Endothelial cell of umbilical vein (primary cell): ENCODE results near the gene MAP2K5. TPM values are rescaled to one million over a fixed set of nuclear protein-coding genes. Genes with fewer than 3 reads are reported as not detected.

Source experiments
- BruUV-seq: library from RNA; stranded (reverse); fragments of 400-500 nt; replicated peaks from 2 replicates; lab custom pipeline; 2021; lab: Mats Ljungman, UMichigan
- CTCF ChIA-PET: fragments of 300-600, 350-600 bp; sonication (Branson Sonifier 250); formaldehyde crosslinking; loops from one replicate; lab custom pipeline; 2021; ENCODE audit warnings: antibody characterized with exemption, inconsistent platforms; lab: Charles Lee
- POLR2A ChIA-PET: fragments of 300-600, 350-600 bp; sonication (Branson Sonifier 250); formaldehyde crosslinking; loops from one replicate; lab custom pipeline; 2021; ENCODE audit warnings: antibody characterized with exemption, inconsistent platforms; lab: Charles Lee
- DNase-seq: peaks from one replicate; pipeline ENCODE4 v3.0.0-alpha.2; 2011; ENCODE audit warnings: low read depth, low spot score
- FAIRE-seq: peaks from 2 replicates; lab custom pipeline; 2011; peaks lifted over from hg19 to GRCh38; lab: Jason Lieb, UNC
- H2AFZ ChIP-seq: 2 replicates; pipeline ENCODE4 v1.6.0; 2012; ENCODE audit warnings: low read depth, low read length, control low read depth, inconsistent platforms
- H3K27ac ChIP-seq: 2 replicates; pipeline ENCODE4 v1.5.1; 2011; ENCODE audit warnings: low read depth, mild to moderate bottlenecking, control low read depth, low read length, moderate library complexity; ENCODE audit not compliant: insufficient read depth
- H3K27me3 ChIP-seq, 2 experiments: 2 replicates each; pipeline versions ENCODE4 v1.6.0 to v1.6.1; 2011; ENCODE audit warnings: low read length in 2 of 2, mixed read lengths in 1 of 2; ENCODE audit not compliant: control insufficient read depth in 2 of 2, insufficient read depth in 2 of 2
- H3K36me3 ChIP-seq, 2 experiments: 2 replicates in 1 of 2; 3 replicates in 1 of 2; pipeline ENCODE4 v1.5.1; 2011; ENCODE audit warnings: low read length in 2 of 2, mild to moderate bottlenecking in 1 of 2, moderate library complexity in 1 of 2; ENCODE audit not compliant: control insufficient read depth in 2 of 2, insufficient read depth in 2 of 2; ENCODE audit errors: extremely low read depth in 1 of 2
- H3K4me1 ChIP-seq: 3 replicates; pipeline ENCODE4 v1.5.1; 2011; ENCODE audit warnings: mild to moderate bottlenecking, low read length; ENCODE audit not compliant: control insufficient read depth, insufficient read depth; ENCODE audit errors: extremely low read depth
- H3K4me2 ChIP-seq: 2 replicates; pipeline ENCODE4 v1.6.1; 2011; ENCODE audit warnings: low read length, control low read depth, mixed read lengths; ENCODE audit not compliant: insufficient read depth
- H3K4me3 ChIP-seq, 3 experiments: fragments of 200-600 bp in 1 of 3; sonication (generic), shearing (Covaris generic) in 1 of 3; replicated peaks in 1 of 3; 2 replicates each; pipeline ENCODE4 v1.5.1; 2011 to 2016; ENCODE audit warnings: control low read depth in 3 of 3, low read length in 3 of 3, mild to moderate bottlenecking in 2 of 3, inconsistent platforms in 1 of 3, low read depth in 1 of 3, moderate library complexity in 1 of 3; ENCODE audit not compliant: insufficient read depth in 1 of 3
- H3K79me2 ChIP-seq: 2 replicates; pipeline ENCODE4 v1.6.0; 2012; ENCODE audit warnings: low read length, inconsistent platforms; ENCODE audit not compliant: control insufficient read depth, insufficient read depth
- H3K9ac ChIP-seq: replicated peaks from 2 replicates; pipeline ENCODE3; 2011; ENCODE audit warnings: low read length, control low read depth; ENCODE audit not compliant: insufficient read depth; ENCODE audit errors: extremely low read depth
- H3K9me1 ChIP-seq: replicated peaks from 3 replicates; pipeline ENCODE4 v1.6.0; 2011; ENCODE audit warnings: mild to moderate bottlenecking, low read length; ENCODE audit not compliant: control insufficient read depth, insufficient read depth; ENCODE audit errors: extremely low read depth
- H3K9me3 ChIP-seq: replicated peaks from 2 replicates; pipeline ENCODE4 v1.5.1; 2012; ENCODE audit warnings: low read length, inconsistent platforms; ENCODE audit not compliant: control insufficient read depth, insufficient read depth
- H4K20me1 ChIP-seq: replicated peaks from 2 replicates; pipeline ENCODE3; 2011; ENCODE audit warnings: mild to moderate bottlenecking, low read length; ENCODE audit not compliant: control insufficient read depth, insufficient read depth; ENCODE audit errors: extremely low read depth
- CTCF ChIP-seq, 2 donors: IDR thresholded peaks; 1 replicate in 1 of 2; 2 replicates in 1 of 2; pipeline ENCODE4 v1.5.1; 2011; ENCODE audit warnings: low read length in 2 of 2, mild to moderate bottlenecking in 2 of 2, moderate library complexity in 2 of 2, control low read depth in 1 of 2, inconsistent platforms in 1 of 2, low read depth in 1 of 2; ENCODE audit not compliant: insufficient read depth in 1 of 2; ENCODE audit errors: extremely low read depth in 1 of 2
- FOS ChIP-seq: IDR thresholded peaks from 2 replicates; pipeline ENCODE4 v1.6.1; 2011; ENCODE audit warnings: mild to moderate bottlenecking, low read length, moderate library complexity, borderline replicate concordance; ENCODE audit not compliant: insufficient read depth
- GATA2 ChIP-seq: IDR thresholded peaks from 2 replicates; pipeline ENCODE4 v1.7.0; 2011; ENCODE audit warnings: low read depth, mild to moderate bottlenecking, moderate library complexity, mixed read lengths, low read length; ENCODE audit not compliant: insufficient read length, insufficient read depth
- JUN ChIP-seq: IDR thresholded peaks from 2 replicates; pipeline ENCODE4 v1.6.1; 2011; ENCODE audit warnings: borderline replicate concordance, low read depth; ENCODE audit not compliant: insufficient read length, insufficient read depth
- POLR2AphosphoS5 ChIP-seq: IDR thresholded peaks from 2 replicates; pipeline ENCODE4 v1.6.1; 2012; ENCODE audit warnings: low read depth, mild to moderate bottlenecking, control low read depth, low read length, moderate library complexity; ENCODE audit not compliant: insufficient read depth
- dilution Hi-C: fragments of 300-500 bp; cut with MboI; formaldehyde crosslinking; loops from one replicate; pipeline ENCODE4 v1.15.0; 2019; ENCODE audit warnings: low sequenced_read_pairs; ENCODE audit not compliant: extremely low pct_ligation_motif_present
- intact Hi-C: fragments of 100-400 bp; cut with micrococcal nuclease; formaldehyde crosslinking; loops from one replicate; pipeline ENCODE4 v1.10.0; 2022
- polyA plus RNA-seq, 4 experiments: library from polyadenylated mRNA; depleted of rRNA in 3 of 4; stranded (reverse) in 3 of 4; unstranded in 1 of 4; fragments of >200 nt; gene quantifications; 2 replicates each; pipeline versions ENCODE4 v1.2.1 to v1.2.3, GENCODE V29; 2011 to 2012; ENCODE audit warnings: missing spikeins in 1 of 4
- total RNA-seq: library from RNA; stranded (reverse); gene quantifications from 2 replicates; pipeline ENCODE4 v1.2.3, GENCODE V29; 2021
- TF ChIP-seq, protein P1 (sequence below): IDR thresholded peaks from 2 replicates; pipeline ENCODE4 v1.6.1; 2011; ENCODE audit not compliant: insufficient read depth, insufficient read length

MAP2K5 gene
- total and polyA plus RNA-seq, 2 donors (not counting 3 experiments of a cell fraction or from before 2014, with no cell fraction given): 4.9 to 24.7 TPM

DNA sequence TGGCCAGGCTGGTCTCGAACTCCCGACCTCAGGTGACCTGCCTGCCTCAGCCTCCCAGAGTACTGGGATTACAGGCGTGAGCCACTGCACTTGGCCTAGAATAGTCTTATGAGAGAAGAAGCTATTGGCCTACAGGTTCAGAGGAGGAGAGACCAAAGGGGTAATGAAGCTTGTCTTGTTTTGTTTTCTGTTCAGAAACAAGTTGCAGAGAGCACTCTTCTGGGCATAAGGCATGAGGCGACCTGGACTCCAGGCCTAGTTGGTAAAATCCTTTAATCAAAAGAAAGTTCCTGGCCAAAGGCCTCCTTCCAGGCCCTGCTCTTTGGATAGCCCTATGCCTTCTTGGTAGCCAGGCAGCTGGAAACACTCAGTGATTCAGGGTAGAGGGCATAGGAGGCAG, 195.6 kb downstream of the MAP2K5 start:
- no peak overlapping the region for H3K4me3 ChIP-seq
- FAIRE-seq (no peak), DNase-seq (no peak)
- H4K20me1 ChIP-seq: no peaks in the 10 kb centered on the region
- no peaks in the 10 kb centered on the region for H3K36me3 ChIP-seq
- BruUV-seq: no TSS peak
- no peaks in the 10 kb centered on the region for H3K27me3 ChIP-seq
- dilution Hi-C loops (no loop called here), intact Hi-C loops (no loop called here)
- no peaks in the 10 kb centered on the region for H3K79me2 ChIP-seq
- H3K9me1 ChIP-seq: no peaks in the 10 kb centered on the region
- CTCF ChIA-PET: interaction anchor here (1.2 kb wide), 1 partner anchor 17 kb away, joined by 3 read pairs; no protein-coding TSS in a partner anchor
- no peak overlapping the region for H2AFZ ChIP-seq
- H3K9ac ChIP-seq: no peak overlapping the region
- H3K27ac ChIP-seq: no peak overlapping the region
- no peaks in the 10 kb centered on the region for H3K9me3 ChIP-seq
- POLR2A ChIA-PET: interaction anchor here (0.6 kb wide), 1 partner anchor 24 kb away, joined by 3 read pairs; no protein-coding TSS in a partner anchor
- H3K4me1 ChIP-seq: no peaks in the 10 kb centered on the region
- no peak overlapping the region for H3K4me2 ChIP-seq
- TF ChIP-seq CTCF (IDR thresholded peaks at IDR 0.05; ENCODE audit: extremely low read depth in 1 of 2, insufficient read depth in 1 of 2, low read depth in 1 of 2, low read length in 2 of 2): no peak
- TF ChIP-seq JUN: no peak
- no peak for TF ChIP-seq POLR2AphosphoS5
- TF ChIP-seq GATA2: no peak
- TF ChIP-seq FOS: no peak
- TF ChIP-seq, protein P1, sequence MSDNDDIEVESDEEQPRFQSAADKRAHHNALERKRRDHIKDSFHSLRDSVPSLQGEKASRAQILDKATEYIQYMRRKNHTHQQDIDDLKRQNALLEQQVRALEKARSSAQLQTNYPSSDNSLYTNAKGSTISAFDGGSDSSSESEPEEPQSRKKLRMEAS: no peak
